HCT116 (cell line): ENCODE results near the gene CSGALNACT2. TPM values are rescaled to one million over a fixed set of nuclear protein-coding genes. Genes with fewer than 3 reads are reported as not detected.
A peak's percentile ranks its signal among the peaks of the same experiment; 100 is the strongest.

Experiments
- ATAC-seq: fragments of 200-7000 bp; cut with Tn5 transposase; 2 replicates; pipeline ENCODE4 v1.9.1; 2020; ENCODE audit warnings: mild to moderate bottlenecking, moderate library complexity
- BruUV-seq: library from RNA; stranded (reverse); fragments of 400-500 nt; replicated peaks from 2 replicates; lab custom pipeline; 2021; lab: Mats Ljungman, UMichigan
- CTCF ChIA-PET: fragments of 300-600 bp; sonication (Branson Sonifier 250); formaldehyde crosslinking; loops from one replicate; lab custom pipeline; 2021; ENCODE audit warnings: antibody characterized with exemption; lab: Charles Lee
- POLR2A ChIA-PET: fragments of 300-600, 350-600 bp; sonication (Branson Sonifier 250); formaldehyde crosslinking; loops from one replicate; lab custom pipeline; 2021; ENCODE audit warnings: antibody characterized with exemption; lab: Charles Lee
- RAD21 ChIA-PET, 2 experiments: fragments of 300-600 bp; sonication (Branson Sonifier 250); formaldehyde crosslinking; loops; one replicate each; lab custom pipeline; 2023; ENCODE audit warnings: low total read pairs in 2 of 2; ENCODE audit not compliant: uncharacterized antibody in 2 of 2, unreplicated experiment in 2 of 2, low non-redundant PET in 1 of 2; lab: Charles Lee
- DNase-seq: peaks from one replicate; pipeline ENCODE4 v3.0.0-alpha.2; 2010; ENCODE audit warnings: low read depth, low spot score
- H2AFZ ChIP-seq: fragments of 200-600 bp; shearing (Covaris generic), sonication (generic); 2 replicates; pipeline ENCODE4 v1.6.1; 2017; ENCODE audit warnings: low read depth, mixed run types, mixed read lengths, antibody characterized with exemption, low read length; ENCODE audit not compliant: poor library complexity, severe bottlenecking
- H3K27ac ChIP-seq: 2 replicates; pipeline ENCODE4 v1.5.1; 2012; ENCODE audit warnings: low read depth, low read length
- H3K27me3 ChIP-seq: fragments of 200-600 bp; sonication (generic); 2 replicates; pipeline ENCODE4 v1.6.1; 2016; ENCODE audit warnings: mixed run types, low read length, mixed read lengths; ENCODE audit not compliant: insufficient read depth
- H3K36me3 ChIP-seq, 2 experiments: fragments of 200-500 bp in 1 of 2; fragments of 200-600 bp in 1 of 2; sonication (Bioruptor generic) in 1 of 2; sonication (generic) in 1 of 2; 2 replicates each; pipeline versions ENCODE4 v1.5.1 to v1.6.1; 2014 to 2016; ENCODE audit warnings: low read length in 2 of 2, inconsistent platforms in 1 of 2, mixed read lengths in 1 of 2, mixed run types in 1 of 2; ENCODE audit not compliant: insufficient read depth in 2 of 2, control insufficient read depth in 1 of 2
- H3K4me1 ChIP-seq, 2 experiments: fragments of 200-600 bp in 1 of 2; sonication (generic) in 1 of 2; 2 replicates each; pipeline versions ENCODE4 v1.5.1 to v1.6.1; 2012 to 2017; ENCODE audit warnings: low read length in 2 of 2, inconsistent platforms in 1 of 2, mild to moderate bottlenecking in 1 of 2, mixed read lengths in 1 of 2, mixed run types in 1 of 2, moderate library complexity in 1 of 2; ENCODE audit not compliant: insufficient read depth in 2 of 2, control insufficient read depth in 1 of 2
- H3K4me2 ChIP-seq: fragments of 200-600 bp; sonication (generic); 2 replicates; pipeline ENCODE4 v1.6.1; 2017; ENCODE audit warnings: mixed run types, low read length, mixed read lengths
- H3K4me3 ChIP-seq, 2 experiments: fragments of 200-600 bp in 1 of 2; sonication (generic) in 1 of 2; replicated peaks in 1 of 2; 2 replicates each; pipeline ENCODE4 v1.5.1; 2011 to 2016; ENCODE audit warnings: low read length in 2 of 2, control low read depth in 1 of 2, low read depth in 1 of 2, mild to moderate bottlenecking in 1 of 2, mixed read lengths in 1 of 2, mixed run types in 1 of 2
- H3K79me2 ChIP-seq: fragments of 200-600 bp; sonication (generic); 2 replicates; pipeline ENCODE4 v1.6.1; 2017; ENCODE audit warnings: mild to moderate bottlenecking, mixed run types, low read length, moderate library complexity, mixed read lengths; ENCODE audit not compliant: insufficient read depth
- H3K9ac ChIP-seq: fragments of 200-600 bp; sonication (generic); 2 replicates; pipeline ENCODE4 v1.6.1; 2016; ENCODE audit warnings: low read length, mixed read lengths
- H3K9me2 ChIP-seq: fragments of 200-600 bp; sonication (generic), shearing (Covaris generic); 2 replicates; pipeline ENCODE4 v1.6.1; 2017; ENCODE audit warnings: mixed run types, mild to moderate bottlenecking, moderate library complexity; ENCODE audit not compliant: insufficient read depth
- H3K9me3 ChIP-seq, 2 experiments: fragments of 200-500 bp in 1 of 2; fragments of 200-600 bp in 1 of 2; sonication (Bioruptor generic) in 1 of 2; sonication (generic) in 1 of 2; 2 replicates each; pipeline ENCODE4 v1.6.1; 2014 to 2017; ENCODE audit warnings: low read length in 2 of 2, mixed read lengths in 2 of 2, inconsistent platforms in 1 of 2, low read depth in 1 of 2, mild to moderate bottlenecking in 1 of 2, mixed run types in 1 of 2, moderate library complexity in 1 of 2; ENCODE audit not compliant: control insufficient read depth in 1 of 2, insufficient read depth in 1 of 2
- H4K20me1 ChIP-seq: fragments of 200-600 bp; sonication (generic), shearing (Covaris generic); 2 replicates; pipeline ENCODE4 v1.6.1; 2017; ENCODE audit warnings: mixed run types, mild to moderate bottlenecking, moderate library complexity; ENCODE audit not compliant: insufficient read depth
- CTCF ChIP-seq, 3 experiments: fragments of 200-600 bp in 1 of 3; sonication (generic) in 1 of 3; IDR thresholded peaks in 2 of 3; conservative IDR thresholded peaks in 1 of 3; 2 replicates each; pipeline ENCODE4 v1.5.1; 2012 to 2017; ENCODE audit warnings: low read depth in 2 of 3, low read length in 2 of 3, antibody characterized with exemption in 1 of 3, borderline replicate concordance in 1 of 3, control low read depth in 1 of 3, mild to moderate bottlenecking in 1 of 3, mixed read lengths in 1 of 3, mixed run types in 1 of 3, moderate library complexity in 1 of 3; ENCODE audit not compliant: insufficient read depth in 1 of 3
- ELF1 ChIP-seq: IDR thresholded peaks from 2 replicates; pipeline ENCODE4 v1.6.1; 2012; ENCODE audit warnings: low read depth, borderline replicate concordance
- EZH2 ChIP-seq: fragments of 200-600 bp; sonication (generic); IDR thresholded peaks from 2 replicates; pipeline ENCODE4 v1.6.1; 2017; ENCODE audit warnings: antibody characterized with exemption, mixed run types
- EZH2phosphoT487 ChIP-seq: fragments of 200-600 bp; IDR thresholded peaks from 2 replicates; pipeline ENCODE4 v1.6.1; 2018; ENCODE audit warnings: antibody characterized with exemption, borderline replicate concordance
- MAX ChIP-seq: IDR thresholded peaks from 2 replicates; pipeline ENCODE4 v1.6.1; 2012
- POLR2A ChIP-seq: IDR thresholded peaks from 2 replicates; pipeline ENCODE4 v1.7.0; 2011; ENCODE audit warnings: borderline replicate concordance; ENCODE audit not compliant: insufficient read depth, insufficient read length; ENCODE audit errors: extremely low read depth
- POLR2AphosphoS5 ChIP-seq: IDR thresholded peaks from 2 replicates; pipeline ENCODE4 v1.6.1; 2011; ENCODE audit warnings: mild to moderate bottlenecking, low read depth, low read length, moderate library complexity
- RAD21 ChIP-seq: IDR thresholded peaks from 2 replicates; pipeline ENCODE4 v1.6.1; 2012; ENCODE audit warnings: low read depth, mild to moderate bottlenecking
- SIN3A ChIP-seq: IDR thresholded peaks from 2 replicates; pipeline ENCODE4 v1.6.1; 2012; ENCODE audit warnings: low read depth
- SP1 ChIP-seq: IDR thresholded peaks from 2 replicates; pipeline ENCODE4 v1.6.1; 2012; ENCODE audit warnings: low read depth
- SRF ChIP-seq: IDR thresholded peaks from 2 replicates; pipeline ENCODE4 v1.6.1; 2012; ENCODE audit warnings: low read depth
- YY1 ChIP-seq: IDR thresholded peaks from 2 replicates; pipeline ENCODE4 v1.6.1; 2011; ENCODE audit warnings: low read length, low read depth, moderate library complexity, mild to moderate bottlenecking; ENCODE audit not compliant: insufficient replicate concordance; ENCODE audit errors: extremely low read depth
- ZFX ChIP-seq: fragments of 450-650 bp; IDR thresholded peaks from 2 replicates; pipeline ENCODE4 v1.6.1; 2017
- intact Hi-C: fragments of 100-400 bp; cut with micrococcal nuclease; formaldehyde crosslinking; loops from 2 replicates; pipeline ENCODE4 v1.10.0; 2022
- total RNA-seq: library from RNA; stranded (reverse); gene quantifications from one replicate; pipeline ENCODE4 v1.2.1, GENCODE V29; 2021; ENCODE audit not compliant: unreplicated experiment

Gene CSGALNACT2
- total RNA-seq, 1 experiment from 2014 or later = 9.9 TPM

- Histone ChIP-seq H2AFZ (no peak overlapping the region), H3K27me3 (no peaks in the 10 kb centered on the region), H3K9me2 (no peaks in the 10 kb centered on the region), H3K4me2 (peak overlapping the region; percentile 28; the same call in 1 of the 2 replicates), H3K9ac (no peak overlapping the region), H3K79me2 (no peaks in the 10 kb centered on the region), H3K36me3 (no peaks in the 10 kb centered on the region), H3K4me3 (no peak overlapping the region), H3K9me3 (no peaks in the 10 kb centered on the region), H3K4me1 (peaks cover 0 to 7% of the 10 kb centered on the region in 2 experiments; a peak in 2 of 4 replicates), H4K20me1 (no peaks in the 10 kb centered on the region), H3K27ac (no peak overlapping the region)
- no peak for TF ChIP-seq YY1
- peak; percentile 40 to 47 (median 45); a peak in 5 of 6 replicates for TF ChIP-seq CTCF (IDR thresholded peaks at IDR 0.05 in 2 of 3, conservative IDR thresholded peaks at IDR 0.05 in 1 of 3; ENCODE audit: borderline replicate concordance in 1 of 3, insufficient read depth in 1 of 3, low read depth in 2 of 3, low read length in 2 of 3)
- POLR2A ChIA-PET = no interaction called here
- DNase-seq = no peak
- intact Hi-C loops = loop anchor here (5.0 kb wide), 2 partner anchors 126 to 241 kb away; no protein-coding TSS in a partner anchor
- RAD21 ChIA-PET = interaction anchor here in 1 of 2 experiments (0.6 to 0.7 kb wide), 2 partner anchors 71 to 95 kb away, joined by 3 to 4 read pairs; no protein-coding TSS in a partner anchor
- ATAC-seq = peak; percentile 90
- CTCF ChIA-PET = interaction anchor here (0.7 to 4.0 kb wide), 4 partner anchors 17 to 127 kb away, joined by 3 to 24 read pairs (median 4); no protein-coding TSS in a partner anchor
- BruUV-seq = no TSS peak
Observed at GRCh38 chr10:43221419-43222209, 83.4 kb downstream of the CSGALNACT2 start.

GRCh38 chr10:43222210-43222720, 84.0 kb downstream of the CSGALNACT2 start:
- ChIA-PET CTCF (interaction anchor here (1.3 to 4.0 kb wide), 3 partner anchors 18 to 33 kb away, joined by 3 to 24 read pairs (median 3); no protein-coding TSS in a partner anchor), RAD21 (no interaction called here)
- intact Hi-C loops = loop anchor here (5.0 kb wide), 2 partner anchors 125 to 240 kb away; no protein-coding TSS in a partner anchor

More at GRCh38 chr10:43222210-43222720, 84.0 kb downstream of the CSGALNACT2 start:
- BruUV-seq = no TSS peak
- Histone ChIP-seq H3K9me3 (no peaks in the 10 kb centered on the region), H3K9ac (no peak overlapping the region), H3K27me3 (no peaks in the 10 kb centered on the region), H3K9me2 (no peaks in the 10 kb centered on the region), H3K4me1 (peaks cover 0 to 7% of the 10 kb centered on the region in 2 experiments; a peak in 2 of 4 replicates), H2AFZ (no peak overlapping the region), H3K36me3 (no peaks in the 10 kb centered on the region), H3K27ac (no peak overlapping the region), H3K79me2 (no peaks in the 10 kb centered on the region), H3K4me2 (no peak overlapping the region), H4K20me1 (no peaks in the 10 kb centered on the region), H3K4me3 (no peak overlapping the region)
- POLR2A ChIA-PET = no interaction called here
- TF ChIP-seq CTCF (IDR thresholded peaks at IDR 0.05 in 2 of 3, conservative IDR thresholded peaks at IDR 0.05 in 1 of 3; ENCODE audit: borderline replicate concordance in 1 of 3, insufficient read depth in 1 of 3, low read depth in 2 of 3, low read length in 2 of 3) = no peak
- no peak for TF ChIP-seq SIN3A
- no peak for TF ChIP-seq ZFX
- TF ChIP-seq EZH2phosphoT487 = no peak
- no peak for TF ChIP-seq POLR2A
- TF ChIP-seq ELF1 = no peak
- no peak for TF ChIP-seq POLR2AphosphoS5
- TF ChIP-seq SRF = no peak
- TF ChIP-seq EZH2 = no peak
- TF ChIP-seq MAX = no peak
- no peak for TF ChIP-seq RAD21
- TF ChIP-seq SP1 = no peak
- DNase-seq (no peak), ATAC-seq (no peak)
